Endothelial cell of umbilical vein (primary cell): ENCODE results near the gene PHLPP1.

ENCODE experiments used
- CTCF ChIP-seq, 2 donors: IDR thresholded peaks; 1 replicate in 1 of 2; 2 replicates in 1 of 2; pipeline ENCODE4 v1.5.1; 2011; ENCODE audit warnings: low read length in 2 of 2, mild to moderate bottlenecking in 2 of 2, moderate library complexity in 2 of 2, control low read depth in 1 of 2, inconsistent platforms in 1 of 2, low read depth in 1 of 2; ENCODE audit not compliant: insufficient read depth in 1 of 2; ENCODE audit errors: extremely low read depth in 1 of 2
- EZH2 ChIP-seq: IDR thresholded peaks from 2 replicates; pipeline ENCODE4 v1.6.1; 2012; ENCODE audit warnings: borderline replicate concordance, low read depth, mild to moderate bottlenecking, moderate library complexity, low read length, inconsistent platforms; ENCODE audit not compliant: severe bottlenecking
- POLR2A ChIP-seq: IDR thresholded peaks from 2 replicates; pipeline ENCODE4 v1.6.1; 2012; ENCODE audit warnings: low read depth, mild to moderate bottlenecking, control low read depth, low read length

DNA sequence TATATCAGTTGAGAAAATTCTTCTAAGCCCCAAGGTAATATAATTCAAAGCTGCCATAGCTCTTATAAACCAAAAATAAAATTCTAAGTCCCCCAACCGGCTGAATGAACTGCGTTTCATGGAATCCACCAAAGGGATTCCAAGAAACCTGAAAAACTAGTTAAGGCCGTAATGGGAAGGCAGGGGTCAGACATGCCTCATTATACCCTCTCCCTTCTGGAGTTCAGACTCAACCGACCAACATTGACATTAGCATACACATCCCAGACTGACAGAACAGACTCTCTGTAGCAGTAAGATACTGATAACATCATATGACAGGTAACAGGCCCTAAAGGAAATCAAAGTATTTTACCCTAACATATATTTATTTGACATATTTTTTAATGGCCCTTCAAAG, 31.4 kb upstream of the PHLPP1 start:
- no peak for TF ChIP-seq CTCF (IDR thresholded peaks at IDR 0.05; ENCODE audit: extremely low read depth in 1 of 2, insufficient read depth in 1 of 2, low read depth in 1 of 2, low read length in 2 of 2)
- TF ChIP-seq EZH2 = no peak
- TF ChIP-seq POLR2A = no peak
